HepG2 (cell line): ENCODE results near the gene LLGL2. TPM values are rescaled to one million over a fixed set of nuclear protein-coding genes. Genes with fewer than 3 reads are reported as not detected.

Experiments used
- ARID2 ChIP-seq: sonication (generic); formaldehyde crosslinking; IDR thresholded peaks from 2 replicates; pipeline ENCODE4 v1.8.1; 2022; ENCODE audit warnings: mild to moderate bottlenecking, missing genetic modification reagents, borderline replicate concordance
- BHLHE40 ChIP-seq: IDR thresholded peaks from 2 replicates; pipeline ENCODE4 v1.6.1; 2011; ENCODE audit warnings: low read length, improper control_type of control experiment
- CREB3 ChIP-seq: sonication (generic); formaldehyde crosslinking; IDR thresholded peaks from 2 replicates; pipeline ENCODE4 v1.5.0; 2020; ENCODE audit warnings: missing genetic modification reagents
- DPF2 ChIP-seq: sonication (generic); formaldehyde crosslinking; IDR thresholded peaks from 2 replicates; pipeline ENCODE4 v1.4.0; 2020; ENCODE audit warnings: mild to moderate bottlenecking, low read depth, missing genetic modification reagents, borderline replicate concordance
- HHEX ChIP-seq: IDR thresholded peaks from 2 replicates; pipeline ENCODE4 v1.6.1; 2016; ENCODE audit warnings: control low read depth
- JUN ChIP-seq: sonication (generic); formaldehyde crosslinking; IDR thresholded peaks from 2 replicates; pipeline ENCODE4 v1.4.0; 2020; ENCODE audit warnings: mild to moderate bottlenecking, missing genetic modification reagents
- MYNN ChIP-seq: sonication (generic); formaldehyde crosslinking; IDR thresholded peaks from 2 replicates; pipeline ENCODE4 v1.4.0; 2020; ENCODE audit warnings: mild to moderate bottlenecking, low read depth, missing genetic modification reagents
- PHF8 ChIP-seq: sonication (generic); formaldehyde crosslinking; IDR thresholded peaks from 2 replicates; pipeline ENCODE4 v1.5.0; 2020; ENCODE audit warnings: missing genetic modification reagents
- TAF1 ChIP-seq: sonication (generic); formaldehyde crosslinking; IDR thresholded peaks from 2 replicates; pipeline ENCODE4 v1.4.0; 2020; ENCODE audit warnings: missing genetic modification reagents
- TBL1XR1 ChIP-seq: fragments of 150-350 bp; IDR thresholded peaks from 2 replicates; pipeline ENCODE4 v1.6.1; 2014; ENCODE audit warnings: borderline replicate concordance, low read length; ENCODE audit not compliant: partially characterized antibody
- THRA ChIP-seq: sonication (generic); formaldehyde crosslinking; IDR thresholded peaks from 2 replicates; pipeline ENCODE4 v1.4.0; 2020; ENCODE audit warnings: missing genetic modification reagents, borderline replicate concordance
- ZBTB33 ChIP-seq: sonication (generic); formaldehyde crosslinking; IDR thresholded peaks from 2 replicates; pipeline ENCODE4 v1.4.0; 2020; ENCODE audit warnings: missing genetic modification reagents
- ZBTB7B ChIP-seq: sonication (generic); formaldehyde crosslinking; IDR thresholded peaks from 2 replicates; pipeline ENCODE4 v1.4.0; 2020; ENCODE audit warnings: missing genetic modification reagents
- ZNF280B ChIP-seq: sonication (generic); formaldehyde crosslinking; IDR thresholded peaks from 2 replicates; pipeline ENCODE4 v1.5.0; 2020; ENCODE audit warnings: missing genetic modification reagents, mild to moderate bottlenecking, borderline replicate concordance
- ZNF329 ChIP-seq: sonication (generic); formaldehyde crosslinking; IDR thresholded peaks from 2 replicates; pipeline ENCODE4 v1.9.0; 2021; ENCODE audit warnings: low read depth, mild to moderate bottlenecking, missing genetic modification reagents
- ZNF543 ChIP-seq: sonication (generic); formaldehyde crosslinking; IDR thresholded peaks from 2 replicates; pipeline ENCODE4 v1.4.0; 2020; ENCODE audit warnings: mild to moderate bottlenecking, missing genetic modification reagents
- ZNF816 ChIP-seq: sonication (generic); formaldehyde crosslinking; IDR thresholded peaks from 2 replicates; pipeline ENCODE4 v1.8.0; 2022; ENCODE audit warnings: missing genetic modification reagents, mild to moderate bottlenecking, borderline replicate concordance
- ZZZ3 ChIP-seq: sonication (generic); formaldehyde crosslinking; IDR thresholded peaks from 2 replicates; pipeline ENCODE4 v1.4.0; 2020; ENCODE audit warnings: missing genetic modification reagents, mild to moderate bottlenecking, borderline replicate concordance
- polyA plus RNA-seq, 8 experiments: library from polyadenylated mRNA; depleted of rRNA in 3 of 8; stranded (reverse) in 7 of 8; unstranded in 1 of 8; fragments of >200 nt; fragmentation: Illumina TruSeq in 4 of 8; extraction: Trizol in 4 of 8; gene quantifications; 2 replicates each; pipeline versions ENCODE4 v1.2.1 to v1.2.3, GENCODE V29; 2011 to 2016; ENCODE audit warnings: low read depth in 4 of 8, missing spikeins in 1 of 8, mixed read lengths in 1 of 8; ENCODE audit not compliant: insufficient read depth in 1 of 8
- total RNA-seq, 5 experiments: library from RNA; depleted of rRNA; stranded (reverse); fragments of >200 nt; fragmentation: Illumina TruSeq; extraction: Trizol; gene quantifications; 2 replicates each; pipeline ENCODE4 v1.2.3, GENCODE V29; 2016; ENCODE audit warnings: low read depth in 1 of 5
- TF ChIP-seq, protein P1 (sequence below): sonication (generic); formaldehyde crosslinking; IDR thresholded peaks from 2 replicates; pipeline ENCODE4 v1.9.0; 2021; ENCODE audit warnings: missing genetic modification reagents, mild to moderate bottlenecking, borderline replicate concordance

LLGL2 gene
- total and polyA plus RNA-seq, 2 of the 13 experiments (the other 11 are each of a cell fraction or from before 2014, with no cell fraction given) = 83.0 to 86.7 TPM

GRCh38 chr17:75514919-75515495 lies 10.5 kb upstream of the LLGL2 start (continued):
- TF ChIP-seq ZBTB7B (CRISPR knock-in tag) (peak; percentile 83; the same call in 1 of the 2 replicates), ZZZ3 (CRISPR knock-in tag) (no peak), ZNF280B (CRISPR knock-in tag) (peak; percentile 50; the same call in 1 of the 2 replicates), BHLHE40 (no peak), MYNN (CRISPR knock-in tag) (no peak), TBL1XR1 (no peak), ZNF816 (CRISPR knock-in tag) (0 out of 2 replicates have a peak, but pooled peaks have one; percentile 4), HHEX (no peak), PHF8 (CRISPR knock-in tag) (0 out of 2 replicates have a peak, but pooled peaks have one; percentile 40), JUN (no peak), DPF2 (no peak), ZBTB33 (no peak), THRA (CRISPR knock-in tag) (no peak), TAF1 (CRISPR knock-in tag) (no peak), CREB3 (CRISPR knock-in tag) (no peak), ZNF543 (CRISPR knock-in tag) (no peak), ARID2 (no peak), ZNF329 (CRISPR knock-in tag) (no peak; the same call in 1 of the 2 replicates)
- TF ChIP-seq, protein P1, sequence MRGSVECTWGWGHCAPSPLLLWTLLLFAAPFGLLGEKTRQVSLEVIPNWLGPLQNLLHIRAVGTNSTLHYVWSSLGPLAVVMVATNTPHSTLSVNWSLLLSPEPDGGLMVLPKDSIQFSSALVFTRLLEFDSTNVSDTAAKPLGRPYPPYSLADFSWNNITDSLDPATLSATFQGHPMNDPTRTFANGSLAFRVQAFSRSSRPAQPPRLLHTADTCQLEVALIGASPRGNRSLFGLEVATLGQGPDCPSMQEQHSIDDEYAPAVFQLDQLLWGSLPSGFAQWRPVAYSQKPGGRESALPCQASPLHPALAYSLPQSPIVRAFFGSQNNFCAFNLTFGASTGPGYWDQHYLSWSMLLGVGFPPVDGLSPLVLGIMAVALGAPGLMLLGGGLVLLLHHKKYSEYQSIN (CRISPR knock-in tag) = no peak
